Mononuclear cell (primary cell): ENCODE measurements around the gene SLC6A8. TPM values are rescaled to one million over a fixed set of nuclear protein-coding genes. Genes with fewer than 3 reads are reported as not detected.
"Not testable (repeated sequence)": the region's sequence is repeated elsewhere in the genome, so short reads cannot be mapped to it uniquely, and the experiment has no call there.

Source experiments
- H3K27me3 ChIP-seq: 2 replicates; pipeline ENCODE4 v1.6.0; 2011; ENCODE audit warnings: low read length, control low read depth; ENCODE audit not compliant: insufficient read depth
- H3K4me1 ChIP-seq: 2 replicates; pipeline ENCODE4 v1.5.1; 2011; ENCODE audit warnings: mild to moderate bottlenecking, low read length, control low read depth; ENCODE audit not compliant: insufficient read depth
- H3K4me3 ChIP-seq: 2 replicates; pipeline ENCODE4 v1.5.1; 2011; ENCODE audit warnings: mild to moderate bottlenecking, low read length, moderate library complexity
- H3K9me3 ChIP-seq: 2 replicates; pipeline ENCODE4 v1.5.1; 2011; ENCODE audit warnings: low read depth, mild to moderate bottlenecking, control low read depth, low read length
- total RNA-seq: library from RNA; depleted of rRNA; stranded (reverse); fragments of >200 nt; gene quantifications from one replicate; pipeline ENCODE4 v1.2.3, GENCODE V29; 2012

The SLC6A8 gene
- total RNA-seq, 1 donor = 0.94 TPM

DNA sequence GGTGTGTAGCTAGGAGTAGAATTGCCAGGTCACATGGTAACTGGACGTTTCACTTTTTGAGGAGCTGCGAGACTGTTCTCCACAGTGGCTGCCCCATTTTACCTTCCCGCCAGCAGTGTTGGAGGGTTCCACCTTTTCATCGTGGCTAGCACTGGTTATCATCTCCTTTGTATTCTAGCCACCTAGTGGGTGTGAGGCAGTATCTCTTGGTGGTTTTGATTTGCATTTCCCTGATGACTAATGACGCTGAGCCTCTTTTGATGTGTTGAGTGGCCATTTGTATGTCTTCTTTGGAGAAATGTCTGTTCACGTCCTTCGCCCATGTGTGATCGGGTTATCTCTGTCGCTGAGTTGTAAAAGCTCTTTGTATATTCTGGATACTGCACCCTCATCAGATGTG is 47.5 kb downstream of the SLC6A8 start:
- Histone ChIP-seq H3K27me3 (no peaks in the 10 kb centered on the region), H3K4me3 (no peak overlapping the region), H3K4me1 (peaks cover 31% of the 10 kb centered on the region), H3K9me3 (no peaks in the 10 kb centered on the region)

GRCh38 chrX:153736071-153736820 is 48.5 kb downstream of the SLC6A8 start:
- H3K4me1 ChIP-seq = peaks cover 25% of the 10 kb centered on the region
- H3K27me3 ChIP-seq = no peaks in the 10 kb centered on the region
- H3K4me3 ChIP-seq = no peak overlapping the region
- H3K9me3 ChIP-seq = no peaks in the 10 kb centered on the region

- peaks cover 23% of the 10 kb centered on the region for H3K4me1 ChIP-seq
- H3K9me3 ChIP-seq = no peaks in the 10 kb centered on the region
- no peak overlapping the region for H3K4me3 ChIP-seq
- H3K27me3 ChIP-seq = no peaks in the 10 kb centered on the region
Measured at GRCh38 chrX:153736871-153737441, 49.2 kb downstream of the SLC6A8 start.

DNA sequence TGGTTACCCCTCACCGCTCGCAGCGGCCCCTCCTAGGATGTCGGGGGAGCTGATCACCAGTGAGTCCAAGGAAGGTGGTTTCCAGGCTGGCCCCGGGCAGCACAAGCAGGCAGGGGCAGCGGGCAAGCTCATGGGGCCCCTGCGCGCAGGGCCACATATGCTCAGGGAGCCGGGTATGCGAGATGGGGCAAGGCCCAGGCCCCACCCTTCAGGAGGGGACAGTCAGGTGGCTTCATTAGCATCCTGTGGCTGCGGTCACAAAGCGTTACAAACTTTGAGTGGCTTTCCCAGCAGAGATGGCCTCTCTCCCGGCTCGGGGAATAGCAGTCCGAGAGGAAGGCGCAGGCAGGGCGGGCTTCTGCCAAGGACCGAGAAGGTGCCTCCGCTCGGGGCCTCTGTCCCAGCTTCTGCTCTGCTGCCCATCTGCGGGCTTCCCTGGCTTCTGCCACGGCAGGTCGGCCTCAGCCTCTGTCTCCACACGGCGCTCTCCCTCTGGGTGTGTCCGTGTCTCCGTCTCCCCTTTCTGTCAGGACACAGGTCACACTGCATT is 50.4 kb downstream of the SLC6A8 start:
- Histone ChIP-seq H3K27me3 (no peaks in the 10 kb centered on the region), H3K4me3 (no peak overlapping the region), H3K4me1 (peaks cover 15% of the 10 kb centered on the region), H3K9me3 (no peaks in the 10 kb centered on the region)

DNA sequence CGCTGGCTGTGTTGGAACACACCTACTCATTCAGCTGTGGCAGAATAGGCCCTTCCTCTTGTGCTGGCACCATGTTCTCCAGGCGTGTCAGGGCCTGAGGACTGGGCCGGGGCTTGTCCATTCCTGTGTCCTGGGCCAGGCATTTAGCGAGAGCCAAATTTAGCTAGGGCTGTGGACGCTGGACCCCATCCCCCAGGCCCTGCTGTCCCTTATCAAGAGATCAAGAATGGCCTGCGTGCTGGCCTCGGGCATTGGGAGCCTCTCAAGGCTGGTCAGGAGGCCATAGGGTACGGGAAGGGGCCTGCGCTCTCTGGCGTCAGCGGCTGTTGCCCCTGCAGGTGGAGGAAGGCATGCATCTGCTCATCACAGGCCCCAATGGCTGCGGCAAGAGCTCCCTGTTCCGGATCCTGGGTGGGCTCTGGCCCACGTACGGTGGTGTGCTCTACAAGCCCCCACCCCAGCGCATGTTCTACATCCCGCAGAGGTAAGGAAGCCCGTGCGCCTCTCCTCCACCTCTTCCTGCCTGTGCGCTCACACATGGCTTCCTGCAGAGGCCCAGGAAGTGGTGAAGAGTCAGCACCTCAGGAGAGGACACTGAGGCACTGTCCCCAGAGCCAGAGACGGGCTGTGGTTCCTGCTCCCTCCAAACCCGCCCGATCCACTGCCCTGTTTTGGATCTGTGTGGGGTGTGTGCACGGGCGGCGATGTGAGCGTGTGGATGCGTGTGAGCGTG is 52.2 kb downstream of the SLC6A8 start:
- no peak overlapping the region for H3K4me3 ChIP-seq
- no peaks in the 10 kb centered on the region for H3K9me3 ChIP-seq
- H3K4me1 ChIP-seq = peaks cover 23% of the 10 kb centered on the region
- no peaks in the 10 kb centered on the region for H3K27me3 ChIP-seq

DNA sequence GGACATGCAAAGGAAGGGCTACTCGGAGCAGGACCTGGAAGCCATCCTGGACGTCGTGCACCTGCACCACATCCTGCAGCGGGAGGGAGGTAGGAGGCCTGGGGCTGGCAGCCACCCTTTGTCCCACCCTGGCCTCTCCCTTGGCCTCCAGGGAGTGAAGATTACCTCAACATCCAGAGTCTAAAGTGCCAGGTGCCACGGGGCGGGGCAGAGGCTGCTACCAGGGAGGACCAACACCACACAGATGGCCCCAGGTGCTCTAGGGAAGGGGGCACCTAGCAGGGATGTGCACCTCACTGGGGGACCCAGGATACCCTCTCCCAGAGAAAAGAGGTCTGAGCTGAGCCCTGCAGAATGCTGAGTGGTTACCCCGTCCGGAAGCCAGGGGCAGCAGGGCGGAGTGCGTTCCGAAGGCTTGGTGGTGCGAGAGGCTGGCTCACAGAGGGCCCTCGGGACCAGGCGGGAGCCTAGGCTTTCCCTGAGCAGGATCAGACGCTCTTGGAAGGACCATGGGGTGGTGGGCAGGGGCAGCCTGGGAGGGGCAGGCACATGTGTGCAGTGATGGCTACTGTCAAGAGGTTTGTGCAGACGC is 53.0 kb downstream of the SLC6A8 start:
- H3K9me3 ChIP-seq = no peaks in the 10 kb centered on the region
- H3K27me3 ChIP-seq = no peaks in the 10 kb centered on the region
- H3K4me3 ChIP-seq = no peak overlapping the region
- H3K4me1 ChIP-seq = peaks cover 23% of the 10 kb centered on the region

- Histone ChIP-seq H3K9me3 (no peaks in the 10 kb centered on the region), H3K27me3 (no peaks in the 10 kb centered on the region), H3K4me3 (no peak overlapping the region), H3K4me1 (peaks cover 23% of the 10 kb centered on the region)
Measured at GRCh38 chrX:153741446-153741845, 53.7 kb downstream of the SLC6A8 start.

DNA sequence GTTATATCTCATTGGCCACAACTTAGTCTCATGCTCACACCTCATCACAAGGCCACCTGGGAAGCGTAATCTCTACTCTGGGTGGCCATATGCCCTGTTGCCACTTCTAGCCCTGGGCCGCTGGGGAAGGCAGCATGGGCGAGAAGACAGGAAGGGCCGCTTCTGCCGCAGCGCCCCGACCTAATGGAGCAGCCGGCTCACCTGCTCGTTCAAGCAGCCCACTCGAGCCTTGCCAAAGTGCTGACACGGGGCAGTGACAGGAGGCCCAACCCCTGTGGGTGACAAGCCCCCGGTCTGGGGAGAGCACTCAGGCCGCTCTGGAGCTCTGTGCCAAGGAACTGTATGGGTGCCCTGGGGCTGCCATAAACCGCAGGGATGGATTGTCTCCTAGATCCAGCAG is 54.4 kb downstream of the SLC6A8 start:
- H3K4me3 ChIP-seq, H3K27me3 ChIP-seq, H3K9me3 ChIP-seq: not testable (repeated sequence)
- peaks cover 23% of the 10 kb centered on the region for H3K4me1 ChIP-seq

DNA sequence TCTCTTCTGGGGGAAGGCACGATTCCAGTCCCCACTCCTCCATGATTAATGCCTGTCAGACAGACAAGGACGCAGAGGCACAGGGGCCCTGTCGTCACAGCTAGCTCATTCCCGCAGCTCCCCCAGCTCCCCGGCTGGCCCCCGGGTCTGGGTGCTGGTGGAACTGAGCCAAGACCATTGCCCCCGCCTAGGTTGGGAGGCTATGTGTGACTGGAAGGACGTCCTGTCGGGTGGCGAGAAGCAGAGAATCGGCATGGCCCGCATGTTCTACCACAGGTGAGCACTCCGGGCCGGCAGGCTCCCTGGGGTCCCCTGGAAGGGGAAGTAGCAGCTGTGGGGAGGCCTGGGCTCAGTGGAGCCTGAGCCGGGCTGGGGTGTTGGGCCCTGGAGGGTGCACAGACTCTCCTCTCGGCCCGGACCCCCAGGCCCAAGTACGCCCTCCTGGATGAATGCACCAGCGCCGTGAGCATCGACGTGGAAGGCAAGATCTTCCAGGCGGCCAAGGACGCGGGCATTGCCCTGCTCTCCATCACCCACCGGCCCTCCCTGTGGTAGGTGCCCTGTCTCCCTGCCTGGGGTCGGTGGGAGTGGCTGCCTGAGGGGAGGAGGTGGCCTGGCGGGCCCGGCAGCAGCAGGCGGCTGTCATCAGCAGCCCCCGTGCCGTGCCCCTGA is 55.2 kb downstream of the SLC6A8 start:
- H3K4me3 ChIP-seq, H3K27me3 ChIP-seq, H3K9me3 ChIP-seq: not testable (repeated sequence)
- peaks cover 23% of the 10 kb centered on the region for H3K4me1 ChIP-seq

DNA sequence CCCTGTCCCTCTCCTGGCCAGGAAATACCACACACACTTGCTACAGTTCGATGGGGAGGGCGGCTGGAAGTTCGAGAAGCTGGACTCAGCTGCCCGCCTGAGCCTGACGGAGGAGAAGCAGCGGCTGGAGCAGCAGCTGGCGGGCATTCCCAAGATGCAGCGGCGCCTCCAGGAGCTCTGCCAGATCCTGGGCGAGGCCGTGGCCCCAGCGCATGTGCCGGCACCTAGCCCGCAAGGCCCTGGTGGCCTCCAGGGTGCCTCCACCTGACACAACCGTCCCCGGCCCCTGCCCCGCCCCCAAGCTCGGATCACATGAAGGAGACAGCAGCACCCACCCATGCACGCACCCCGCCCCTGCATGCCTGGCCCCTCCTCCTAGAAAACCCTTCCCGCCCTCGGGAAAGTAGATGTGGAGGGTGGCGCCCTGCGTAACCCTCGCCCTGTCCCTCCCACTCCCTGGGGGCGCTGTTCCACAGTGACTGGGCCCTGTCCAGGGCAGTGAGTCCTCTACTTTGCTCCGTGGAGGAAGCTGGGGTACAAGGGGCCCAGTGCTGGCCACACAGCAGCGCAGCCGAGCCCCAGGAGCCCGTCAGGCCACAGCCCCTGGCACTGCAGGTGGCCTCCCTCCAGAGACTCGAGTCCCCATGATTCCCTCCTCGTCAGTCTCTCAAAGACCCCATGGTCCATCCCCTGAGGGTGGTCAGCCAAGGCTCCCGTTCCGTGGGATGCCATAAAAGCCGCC is 55.9 kb downstream of the SLC6A8 start:
- not testable (repeated sequence) for H3K27me3 ChIP-seq, H3K4me3 ChIP-seq, H3K9me3 ChIP-seq
- H3K4me1 ChIP-seq = peaks cover 23% of the 10 kb centered on the region

GRCh38 chrX:153744210-153745066 is 56.7 kb downstream of the SLC6A8 start:
- Histone ChIP-seq H3K4me3 (no peak overlapping the region), H3K4me1 (peaks cover 23% of the 10 kb centered on the region), H3K27me3 (no peaks in the 10 kb centered on the region), H3K9me3 (no peaks in the 10 kb centered on the region)

DNA sequence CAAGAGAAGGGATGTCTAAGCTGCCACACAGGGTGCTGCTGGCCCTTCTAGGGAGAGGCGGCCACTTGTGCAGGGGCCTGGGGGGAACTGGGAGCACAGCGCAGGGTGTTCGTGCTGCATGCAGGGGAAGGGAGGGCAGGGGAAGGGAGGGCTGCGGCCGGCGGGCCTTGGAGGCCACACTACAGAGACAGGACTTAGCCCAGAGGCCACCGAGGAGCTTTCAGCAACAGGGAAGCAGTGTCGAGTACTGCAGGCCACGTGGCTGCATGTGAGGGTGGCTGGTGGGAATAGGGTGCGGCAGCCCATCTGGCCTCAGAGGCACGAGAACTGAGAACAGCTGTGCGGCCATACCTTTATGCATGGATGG is 57.3 kb downstream of the SLC6A8 start:
- H3K9me3 ChIP-seq, H3K4me3 ChIP-seq, H3K27me3 ChIP-seq: not testable (repeated sequence)
- H3K4me1 ChIP-seq = peaks cover 17% of the 10 kb centered on the region
